ENCODE results near the gene ADRM1. TPM values are rescaled to one million over a fixed set of nuclear protein-coding genes. Genes with fewer than 3 reads are reported as not detected.

Gene ADRM1
- total RNA-seq, 1 experiment from 2014 or later, result 160 TPM

- POLR2A ChIA-PET, result no interaction called here
- CTCF ChIA-PET, result no interaction called here
- peaks cover 34% of the 10 kb centered on the region for H3K36me3 Mint-ChIP-seq
- ATAC-seq, result no peak
- H3K27ac Mint-ChIP-seq, result peak overlapping the region; percentile 60; the same call in 1 of the 2 replicates
- H3K4me3 Mint-ChIP-seq, result no peak overlapping the region
- H3K27me3 Mint-ChIP-seq (ENCODE audit: low read depth), result no peaks in the 10 kb centered on the region
- H3K4me1 Mint-ChIP-seq, result no peaks in the 10 kb centered on the region
- DNase-seq (ENCODE audit: low spot score), result no peak
- H3K9me3 Mint-ChIP-seq, result no peaks in the 10 kb centered on the region
- TF ChIP-seq GRHL2 (CRISPR knock-in tag; IDR thresholded peaks at IDR 0.05; ENCODE audit: insufficient replicate concordance, severe bottlenecking) (no peak), USF2 (CRISPR knock-in tag; IDR thresholded peaks at IDR 0.05) (no peak), FOXP4 (CRISPR knock-in tag; IDR thresholded peaks at IDR 0.05) (no peak), SP1 (CRISPR knock-in tag; conservative IDR thresholded peaks at IDR 0.05) (no peak), AFF4 (CRISPR knock-in tag; IDR thresholded peaks at IDR 0.05; ENCODE audit: borderline replicate concordance) (no peak), ATF6 (CRISPR knock-in tag; IDR thresholded peaks at IDR 0.05) (no peak), ZSCAN18 (CRISPR knock-in tag; IDR thresholded peaks at IDR 0.05) (no peak), ATF2 (CRISPR knock-in tag; IDR thresholded peaks at IDR 0.05; ENCODE audit: borderline replicate concordance, low read depth) (no peak), AR (CRISPR knock-in tag; IDR thresholded peaks at IDR 0.05) (no peak), ETV6 (CRISPR knock-in tag; IDR thresholded peaks at IDR 0.05) (no peak), ZNF512 (CRISPR knock-in tag; IDR thresholded peaks at IDR 0.05; ENCODE audit: borderline replicate concordance) (no peak), SMAD4 (CRISPR knock-in tag; IDR thresholded peaks at IDR 0.05) (no peak), ZNF219 (CRISPR knock-in tag; IDR thresholded peaks at IDR 0.05; ENCODE audit: borderline replicate concordance) (no peak), ERG (CRISPR knock-in tag; IDR thresholded peaks at IDR 0.05) (no peak)
Measured at GRCh38 chr20:62337558-62338293, 34.9 kb downstream of the ADRM1 start.
